ENCODE data around the gene SLC22A15.

Gene SLC22A15

DNA sequence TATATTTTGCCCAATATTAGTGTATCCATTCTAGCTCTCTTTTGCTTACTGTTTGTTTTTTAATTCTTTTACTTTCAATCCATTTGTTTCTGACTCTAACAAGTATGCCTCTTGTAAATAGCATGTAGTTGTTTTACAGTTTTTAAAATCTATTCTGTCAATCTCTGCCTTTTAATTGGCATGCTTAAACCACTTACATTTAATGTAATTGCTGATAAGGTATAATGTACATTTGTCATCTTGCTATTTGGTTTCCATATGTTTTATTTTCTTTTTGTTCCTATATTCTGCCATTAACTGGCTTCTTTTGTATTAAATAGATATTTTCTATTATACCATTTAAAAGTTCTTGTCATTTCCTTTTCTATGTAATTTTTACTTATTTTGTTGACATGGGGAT, 118.7 kb downstream of the SLC22A15 start (continued):
- TF ChIP-seq ZNF16 (tag by site-specific recombination; IDR thresholded peaks at IDR 0.05; ENCODE audit: low read depth) = no peak
- no peak for TF ChIP-seq ZNF2 (tag by site-specific recombination; IDR thresholded peaks at IDR 0.05)
- TF ChIP-seq ZNF133 (tag by site-specific recombination; IDR thresholded peaks at IDR 0.05) = no peak
- TF ChIP-seq, protein P1, sequence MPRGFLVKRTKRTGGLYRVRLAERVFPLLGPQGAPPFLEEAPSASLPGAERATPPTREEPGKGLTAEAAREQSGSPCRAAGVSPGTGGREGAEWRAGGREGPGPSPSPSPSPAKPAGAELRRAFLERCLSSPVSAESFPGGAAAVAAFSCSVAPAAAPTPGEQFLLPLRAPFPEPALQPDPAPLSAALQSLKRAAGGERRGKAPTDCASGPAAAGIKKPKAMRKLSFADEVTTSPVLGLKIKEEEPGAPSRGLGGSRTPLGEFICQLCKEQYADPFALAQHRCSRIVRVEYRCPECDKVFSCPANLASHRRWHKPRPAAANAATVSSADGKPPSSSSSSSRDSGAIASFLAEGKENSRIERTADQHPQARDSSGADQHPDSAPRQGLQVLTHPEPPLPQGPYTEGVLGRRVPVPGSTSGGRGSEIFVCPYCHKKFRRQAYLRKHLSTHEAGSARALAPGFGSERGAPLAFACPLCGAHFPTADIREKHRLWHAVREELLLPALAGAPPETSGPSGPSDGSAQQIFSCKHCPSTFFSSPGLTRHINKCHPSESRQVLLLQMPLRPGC (tag by site-specific recombination; IDR thresholded peaks at IDR 0.05) = no peak

DNA sequence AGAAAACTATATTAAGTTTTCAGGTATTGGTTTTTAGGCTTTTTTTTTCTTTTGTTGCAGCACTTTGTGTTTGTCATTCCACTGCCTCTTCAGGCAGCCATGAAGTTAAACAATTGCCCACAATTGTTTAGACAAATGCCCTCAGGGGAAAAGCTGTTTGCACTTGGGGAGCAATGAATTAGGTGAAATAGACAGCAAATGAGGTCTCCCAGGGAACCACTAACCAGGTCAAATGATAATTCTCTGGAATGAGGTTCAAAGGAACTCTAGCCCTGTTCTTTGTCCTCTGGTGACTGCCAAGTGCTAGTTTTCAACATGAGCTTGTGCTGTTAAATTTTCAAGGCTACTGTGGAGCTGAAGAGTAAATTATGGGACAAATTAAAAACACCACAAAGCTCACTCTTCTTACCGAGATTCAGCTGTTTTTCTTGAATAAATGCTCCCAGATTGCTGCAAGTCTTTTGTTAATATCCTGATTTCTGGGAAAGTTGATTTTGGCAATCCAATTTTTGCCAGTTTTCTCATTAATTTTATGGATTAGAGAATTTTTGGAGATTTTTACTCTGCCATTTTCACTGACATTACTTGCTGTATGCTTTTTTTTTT, 119.8 kb downstream of the SLC22A15 start:
- Histone ChIP-seq H3K27ac (ENCODE audit: extremely low read depth, low read depth, low read length) (no peak overlapping the region), H3K4me3 (ENCODE audit: low read depth, low read length) (no peak overlapping the region), H3K4me1 (ENCODE audit: control insufficient read depth, insufficient read depth, low read length) (no peaks in the 10 kb centered on the region), H3K36me3 (ENCODE audit: control insufficient read depth in 2 of 2, insufficient read depth in 1 of 2, low read length in 2 of 2) (no peaks in the 10 kb centered on the region), H3K9me3 (ENCODE audit: control insufficient read depth, insufficient read depth, low read depth, low read length) (no peaks in the 10 kb centered on the region)
- POLR2A ChIA-PET = no interaction called here
- CTCF ChIA-PET = interaction anchor here (1.1 kb wide), 1 partner anchor 77 kb away, joined by 4 read pairs; no protein-coding TSS in a partner anchor
- TF ChIP-seq ZNF677 (tag by site-specific recombination; IDR thresholded peaks at IDR 0.05) (peak; percentile 94), ZFP3 (tag by site-specific recombination; IDR thresholded peaks at IDR 0.05; ENCODE audit: low read depth) (no peak)

DNA sequence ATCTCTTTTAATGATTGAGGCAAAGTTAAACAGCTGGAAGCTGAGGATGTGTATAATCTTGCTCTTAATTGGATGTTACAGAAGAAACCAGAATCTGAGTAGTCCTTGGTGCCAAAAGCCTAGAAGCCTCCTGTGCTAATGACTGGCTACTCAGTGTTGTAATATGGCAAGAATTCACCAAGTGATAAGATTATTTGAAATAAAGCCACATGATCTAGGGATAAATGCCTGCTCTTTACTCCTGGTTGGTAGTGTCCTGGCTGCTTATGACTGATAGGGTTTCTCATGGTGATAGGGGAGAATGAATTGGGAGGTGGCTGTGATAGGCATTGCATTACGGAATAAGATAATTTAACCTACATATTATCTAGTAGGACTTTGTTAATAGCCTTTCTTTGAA, 121.3 kb downstream of the SLC22A15 start:
- Histone ChIP-seq H3K27ac (ENCODE audit: extremely low read depth, low read depth, low read length) (no peak overlapping the region), H3K9me3 (ENCODE audit: control insufficient read depth, insufficient read depth, low read depth, low read length) (no peaks in the 10 kb centered on the region), H3K4me3 (ENCODE audit: low read depth, low read length) (no peak overlapping the region), H3K4me1 (ENCODE audit: control insufficient read depth, insufficient read depth, low read length) (no peaks in the 10 kb centered on the region), H3K36me3 (ENCODE audit: control insufficient read depth in 2 of 2, insufficient read depth in 1 of 2, low read length in 2 of 2) (no peaks in the 10 kb centered on the region)
- CTCF ChIA-PET = interaction anchor here (1.0 to 3.1 kb wide), 3 partner anchors 41 to 401 kb away, joined by 3 to 8 read pairs (median 4); no protein-coding TSS in a partner anchor
- TF ChIP-seq ZNF777 (tag by site-specific recombination; IDR thresholded peaks at IDR 0.05; ENCODE audit: borderline replicate concordance) (no peak), ZNF791 (tag by site-specific recombination; IDR thresholded peaks at IDR 0.05) (no peak), ZBTB1 (tag by site-specific recombination; IDR thresholded peaks at IDR 0.05) (no peak), SCRT2 (tag by site-specific recombination; IDR thresholded peaks at IDR 0.05) (no peak), ZNF629 (tag by site-specific recombination; IDR thresholded peaks at IDR 0.05) (no peak), REPIN1 (tag by site-specific recombination; IDR thresholded peaks at IDR 0.05; ENCODE audit: low read depth) (no peak), ZNF747 (tag by site-specific recombination; IDR thresholded peaks at IDR 0.05) (no peak), ZNF664 (tag by site-specific recombination; IDR thresholded peaks at IDR 0.05) (no peak), ZNF785 (tag by site-specific recombination; IDR thresholded peaks at IDR 0.05) (no peak), ZNF133 (tag by site-specific recombination; IDR thresholded peaks at IDR 0.05) (no peak), SP2 (tag by site-specific recombination; IDR thresholded peaks at IDR 0.05) (no peak), ZNF654 (tag by site-specific recombination; IDR thresholded peaks at IDR 0.05; ENCODE audit: low read depth) (no peak)
- POLR2A ChIA-PET = no interaction called here

DNA sequence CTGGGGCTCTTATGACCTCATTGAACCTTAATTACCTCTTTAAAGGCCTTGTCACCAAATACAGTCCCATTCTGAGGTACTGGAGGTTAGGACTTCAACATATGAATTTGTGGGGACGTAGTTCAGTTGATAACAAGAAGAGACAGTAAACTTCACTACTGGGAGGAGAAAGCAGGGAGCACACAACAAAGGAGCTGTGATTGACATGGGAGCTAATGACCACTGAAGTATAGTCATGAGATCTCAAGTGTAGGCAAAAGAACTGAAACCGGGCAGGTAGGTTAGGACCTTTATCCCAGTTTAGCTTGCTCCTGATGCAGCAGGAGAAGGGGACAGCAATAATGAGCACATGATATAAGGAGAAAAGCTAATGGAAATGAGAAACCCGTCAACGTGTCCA, 123.1 kb downstream of the SLC22A15 start:
- POLR2A ChIA-PET = no interaction called here
- Histone ChIP-seq H3K27ac (ENCODE audit: extremely low read depth, low read depth, low read length) (no peak overlapping the region), H3K36me3 (ENCODE audit: control insufficient read depth in 2 of 2, insufficient read depth in 1 of 2, low read length in 2 of 2) (no peaks in the 10 kb centered on the region), H3K4me1 (ENCODE audit: control insufficient read depth, insufficient read depth, low read length) (no peaks in the 10 kb centered on the region), H3K9me3 (ENCODE audit: control insufficient read depth, insufficient read depth, low read depth, low read length) (no peaks in the 10 kb centered on the region), H3K4me3 (ENCODE audit: low read depth, low read length) (no peak overlapping the region)
- TF ChIP-seq ZNF324 (tag by site-specific recombination; IDR thresholded peaks at IDR 0.05) = no peak
- no peak for TF ChIP-seq ZNF660 (tag by site-specific recombination; IDR thresholded peaks at IDR 0.05)
- no peak for TF ChIP-seq ZNF549 (tag by site-specific recombination; IDR thresholded peaks at IDR 0.05)
- no peak for TF ChIP-seq ZNF837 (tag by site-specific recombination; IDR thresholded peaks at IDR 0.05)
- TF ChIP-seq, protein P2, sequence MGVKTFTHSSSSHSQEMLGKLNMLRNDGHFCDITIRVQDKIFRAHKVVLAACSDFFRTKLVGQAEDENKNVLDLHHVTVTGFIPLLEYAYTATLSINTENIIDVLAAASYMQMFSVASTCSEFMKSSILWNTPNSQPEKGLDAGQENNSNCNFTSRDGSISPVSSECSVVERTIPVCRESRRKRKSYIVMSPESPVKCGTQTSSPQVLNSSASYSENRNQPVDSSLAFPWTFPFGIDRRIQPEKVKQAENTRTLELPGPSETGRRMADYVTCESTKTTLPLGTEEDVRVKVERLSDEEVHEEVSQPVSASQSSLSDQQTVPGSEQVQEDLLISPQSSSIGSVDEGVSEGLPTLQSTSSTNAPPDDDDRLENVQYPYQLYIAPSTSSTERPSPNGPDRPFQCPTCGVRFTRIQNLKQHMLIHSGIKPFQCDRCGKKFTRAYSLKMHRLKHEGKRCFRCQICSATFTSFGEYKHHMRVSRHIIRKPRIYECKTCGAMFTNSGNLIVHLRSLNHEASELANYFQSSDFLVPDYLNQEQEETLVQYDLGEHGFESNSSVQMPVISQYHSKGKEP (tag by site-specific recombination; IDR thresholded peaks at IDR 0.05) = no peak
- TF ChIP-seq ZNF37A (tag by site-specific recombination; IDR thresholded peaks at IDR 0.05) = no peak
- TF ChIP-seq, protein P3, sequence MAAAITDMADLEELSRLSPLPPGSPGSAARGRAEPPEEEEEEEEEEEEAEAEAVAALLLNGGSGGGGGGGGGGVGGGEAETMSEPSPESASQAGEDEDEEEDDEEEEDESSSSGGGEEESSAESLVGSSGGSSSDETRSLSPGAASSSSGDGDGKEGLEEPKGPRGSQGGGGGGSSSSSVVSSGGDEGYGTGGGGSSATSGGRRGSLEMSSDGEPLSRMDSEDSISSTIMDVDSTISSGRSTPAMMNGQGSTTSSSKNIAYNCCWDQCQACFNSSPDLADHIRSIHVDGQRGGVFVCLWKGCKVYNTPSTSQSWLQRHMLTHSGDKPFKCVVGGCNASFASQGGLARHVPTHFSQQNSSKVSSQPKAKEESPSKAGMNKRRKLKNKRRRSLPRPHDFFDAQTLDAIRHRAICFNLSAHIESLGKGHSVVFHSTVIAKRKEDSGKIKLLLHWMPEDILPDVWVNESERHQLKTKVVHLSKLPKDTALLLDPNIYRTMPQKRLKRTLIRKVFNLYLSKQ (tag by site-specific recombination; IDR thresholded peaks at IDR 0.05; ENCODE audit: borderline replicate concordance) = no peak
- CTCF ChIA-PET = interaction anchor here (1.0 to 3.1 kb wide), 3 partner anchors 40 to 400 kb away, joined by 3 to 8 read pairs (median 4); no protein-coding TSS in a partner anchor
